Measurements from ENCODE around the gene SPATA16.

- TF ChIP-seq CTCF (IDR thresholded peaks at IDR 0.05): no peak
- no peak for TF ChIP-seq POLR2A (IDR thresholded peaks at IDR 0.05)
Measured at GRCh38 chr3:172981407-172981983, 159.5 kb downstream of the SPATA16 start.

All from testis (tissue), 2 donors.